ENCODE results near the gene PHF1. TPM values are rescaled to one million over a fixed set of nuclear protein-coding genes. Genes with fewer than 3 reads are reported as not detected.

PHF1 gene
- total and polyA plus RNA-seq, 2 of the 13 experiments (the other 11 are each of a cell fraction or from before 2014, with no cell fraction given), result 25.4 to 61.9 TPM

DNA sequence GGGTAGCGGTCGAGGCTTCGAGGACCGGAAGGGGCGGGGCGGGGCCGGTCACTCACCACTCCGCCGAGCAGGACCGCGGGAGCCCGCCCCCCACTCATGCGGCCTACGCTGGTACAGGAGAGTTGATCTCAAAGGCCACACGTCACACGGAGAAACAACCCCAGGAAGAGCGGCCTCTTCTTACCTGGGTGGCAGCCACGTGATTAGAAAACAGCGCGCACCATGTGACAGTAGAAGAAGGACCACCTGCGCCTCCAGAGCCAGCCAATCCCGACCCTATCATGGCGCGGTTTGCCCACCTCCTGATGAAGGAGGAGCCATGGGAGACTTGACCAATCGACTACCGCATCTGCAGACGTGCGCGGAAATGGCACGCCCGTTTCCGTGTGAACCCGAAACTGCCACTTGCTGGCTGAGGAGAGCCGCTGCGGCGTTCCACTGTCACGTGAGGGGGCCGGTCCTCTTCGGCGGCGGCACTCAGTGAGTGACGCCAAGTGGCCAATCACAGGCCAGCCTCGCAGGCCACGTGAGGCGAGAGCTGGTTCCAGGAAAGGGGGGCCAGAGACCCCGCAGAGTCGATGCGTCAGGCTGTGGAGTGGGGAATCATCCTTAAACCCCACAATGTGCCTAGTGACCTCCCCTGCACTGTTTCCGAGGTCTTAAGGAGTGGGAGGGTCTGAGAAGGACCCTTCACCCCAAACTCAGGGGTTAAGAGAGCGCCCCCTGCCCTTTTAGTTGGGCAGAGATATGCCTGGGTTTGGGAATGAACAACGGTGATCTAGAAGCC is 7.3 kb downstream of the PHF1 start, which contains the start of gene CUTA (continued):
- TF ChIP-seq ZNF713 (CRISPR knock-in tag; IDR thresholded peaks at IDR 0.05) (0 out of 2 replicates have a peak, but pooled peaks have one; percentile 47), EZH2 (conservative IDR thresholded peaks at IDR 0.05; ENCODE audit: low read depth, low read length) (no peak), ZNF530 (CRISPR knock-in tag; IDR thresholded peaks at IDR 0.05; ENCODE audit: low read depth) (no peak), FOXJ3 (CRISPR knock-in tag; IDR thresholded peaks at IDR 0.05; ENCODE audit: borderline replicate concordance) (peak; percentile 61; the same call in 1 of the 2 replicates), ZNF234 (CRISPR knock-in tag; conservative IDR thresholded peaks at IDR 0.05) (0 out of 2 replicates have a peak, but pooled peaks have one; percentile 65), SYNCRIP (IDR thresholded peaks at IDR 0.05; ENCODE audit: insufficient read depth, low read depth, low read length) (no peak)
- TF ChIP-seq, protein P1, sequence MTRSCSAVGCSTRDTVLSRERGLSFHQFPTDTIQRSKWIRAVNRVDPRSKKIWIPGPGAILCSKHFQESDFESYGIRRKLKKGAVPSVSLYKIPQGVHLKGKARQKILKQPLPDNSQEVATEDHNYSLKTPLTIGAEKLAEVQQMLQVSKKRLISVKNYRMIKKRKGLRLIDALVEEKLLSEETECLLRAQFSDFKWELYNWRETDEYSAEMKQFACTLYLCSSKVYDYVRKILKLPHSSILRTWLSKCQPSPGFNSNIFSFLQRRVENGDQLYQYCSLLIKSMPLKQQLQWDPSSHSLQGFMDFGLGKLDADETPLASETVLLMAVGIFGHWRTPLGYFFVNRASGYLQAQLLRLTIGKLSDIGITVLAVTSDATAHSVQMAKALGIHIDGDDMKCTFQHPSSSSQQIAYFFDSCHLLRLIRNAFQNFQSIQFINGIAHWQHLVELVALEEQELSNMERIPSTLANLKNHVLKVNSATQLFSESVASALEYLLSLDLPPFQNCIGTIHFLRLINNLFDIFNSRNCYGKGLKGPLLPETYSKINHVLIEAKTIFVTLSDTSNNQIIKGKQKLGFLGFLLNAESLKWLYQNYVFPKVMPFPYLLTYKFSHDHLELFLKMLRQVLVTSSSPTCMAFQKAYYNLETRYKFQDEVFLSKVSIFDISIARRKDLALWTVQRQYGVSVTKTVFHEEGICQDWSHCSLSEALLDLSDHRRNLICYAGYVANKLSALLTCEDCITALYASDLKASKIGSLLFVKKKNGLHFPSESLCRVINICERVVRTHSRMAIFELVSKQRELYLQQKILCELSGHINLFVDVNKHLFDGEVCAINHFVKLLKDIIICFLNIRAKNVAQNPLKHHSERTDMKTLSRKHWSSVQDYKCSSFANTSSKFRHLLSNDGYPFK (CRISPR knock-in tag; IDR thresholded peaks at IDR 0.05; ENCODE audit: borderline replicate concordance), result peak; percentile 79
- TF ChIP-seq, protein P2, sequence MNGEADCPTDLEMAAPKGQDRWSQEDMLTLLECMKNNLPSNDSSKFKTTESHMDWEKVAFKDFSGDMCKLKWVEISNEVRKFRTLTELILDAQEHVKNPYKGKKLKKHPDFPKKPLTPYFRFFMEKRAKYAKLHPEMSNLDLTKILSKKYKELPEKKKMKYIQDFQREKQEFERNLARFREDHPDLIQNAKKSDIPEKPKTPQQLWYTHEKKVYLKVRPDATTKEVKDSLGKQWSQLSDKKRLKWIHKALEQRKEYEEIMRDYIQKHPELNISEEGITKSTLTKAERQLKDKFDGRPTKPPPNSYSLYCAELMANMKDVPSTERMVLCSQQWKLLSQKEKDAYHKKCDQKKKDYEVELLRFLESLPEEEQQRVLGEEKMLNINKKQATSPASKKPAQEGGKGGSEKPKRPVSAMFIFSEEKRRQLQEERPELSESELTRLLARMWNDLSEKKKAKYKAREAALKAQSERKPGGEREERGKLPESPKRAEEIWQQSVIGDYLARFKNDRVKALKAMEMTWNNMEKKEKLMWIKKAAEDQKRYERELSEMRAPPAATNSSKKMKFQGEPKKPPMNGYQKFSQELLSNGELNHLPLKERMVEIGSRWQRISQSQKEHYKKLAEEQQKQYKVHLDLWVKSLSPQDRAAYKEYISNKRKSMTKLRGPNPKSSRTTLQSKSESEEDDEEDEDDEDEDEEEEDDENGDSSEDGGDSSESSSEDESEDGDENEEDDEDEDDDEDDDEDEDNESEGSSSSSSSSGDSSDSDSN (CRISPR knock-in tag; IDR thresholded peaks at IDR 0.05), result peak; percentile 65
- TF ChIP-seq, protein P3, sequence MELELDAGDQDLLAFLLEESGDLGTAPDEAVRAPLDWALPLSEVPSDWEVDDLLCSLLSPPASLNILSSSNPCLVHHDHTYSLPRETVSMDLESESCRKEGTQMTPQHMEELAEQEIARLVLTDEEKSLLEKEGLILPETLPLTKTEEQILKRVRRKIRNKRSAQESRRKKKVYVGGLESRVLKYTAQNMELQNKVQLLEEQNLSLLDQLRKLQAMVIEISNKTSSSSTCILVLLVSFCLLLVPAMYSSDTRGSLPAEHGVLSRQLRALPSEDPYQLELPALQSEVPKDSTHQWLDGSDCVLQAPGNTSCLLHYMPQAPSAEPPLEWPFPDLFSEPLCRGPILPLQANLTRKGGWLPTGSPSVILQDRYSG (CRISPR knock-in tag; IDR thresholded peaks at IDR 0.05), result peak; percentile 95
- TF ChIP-seq, protein P4, sequence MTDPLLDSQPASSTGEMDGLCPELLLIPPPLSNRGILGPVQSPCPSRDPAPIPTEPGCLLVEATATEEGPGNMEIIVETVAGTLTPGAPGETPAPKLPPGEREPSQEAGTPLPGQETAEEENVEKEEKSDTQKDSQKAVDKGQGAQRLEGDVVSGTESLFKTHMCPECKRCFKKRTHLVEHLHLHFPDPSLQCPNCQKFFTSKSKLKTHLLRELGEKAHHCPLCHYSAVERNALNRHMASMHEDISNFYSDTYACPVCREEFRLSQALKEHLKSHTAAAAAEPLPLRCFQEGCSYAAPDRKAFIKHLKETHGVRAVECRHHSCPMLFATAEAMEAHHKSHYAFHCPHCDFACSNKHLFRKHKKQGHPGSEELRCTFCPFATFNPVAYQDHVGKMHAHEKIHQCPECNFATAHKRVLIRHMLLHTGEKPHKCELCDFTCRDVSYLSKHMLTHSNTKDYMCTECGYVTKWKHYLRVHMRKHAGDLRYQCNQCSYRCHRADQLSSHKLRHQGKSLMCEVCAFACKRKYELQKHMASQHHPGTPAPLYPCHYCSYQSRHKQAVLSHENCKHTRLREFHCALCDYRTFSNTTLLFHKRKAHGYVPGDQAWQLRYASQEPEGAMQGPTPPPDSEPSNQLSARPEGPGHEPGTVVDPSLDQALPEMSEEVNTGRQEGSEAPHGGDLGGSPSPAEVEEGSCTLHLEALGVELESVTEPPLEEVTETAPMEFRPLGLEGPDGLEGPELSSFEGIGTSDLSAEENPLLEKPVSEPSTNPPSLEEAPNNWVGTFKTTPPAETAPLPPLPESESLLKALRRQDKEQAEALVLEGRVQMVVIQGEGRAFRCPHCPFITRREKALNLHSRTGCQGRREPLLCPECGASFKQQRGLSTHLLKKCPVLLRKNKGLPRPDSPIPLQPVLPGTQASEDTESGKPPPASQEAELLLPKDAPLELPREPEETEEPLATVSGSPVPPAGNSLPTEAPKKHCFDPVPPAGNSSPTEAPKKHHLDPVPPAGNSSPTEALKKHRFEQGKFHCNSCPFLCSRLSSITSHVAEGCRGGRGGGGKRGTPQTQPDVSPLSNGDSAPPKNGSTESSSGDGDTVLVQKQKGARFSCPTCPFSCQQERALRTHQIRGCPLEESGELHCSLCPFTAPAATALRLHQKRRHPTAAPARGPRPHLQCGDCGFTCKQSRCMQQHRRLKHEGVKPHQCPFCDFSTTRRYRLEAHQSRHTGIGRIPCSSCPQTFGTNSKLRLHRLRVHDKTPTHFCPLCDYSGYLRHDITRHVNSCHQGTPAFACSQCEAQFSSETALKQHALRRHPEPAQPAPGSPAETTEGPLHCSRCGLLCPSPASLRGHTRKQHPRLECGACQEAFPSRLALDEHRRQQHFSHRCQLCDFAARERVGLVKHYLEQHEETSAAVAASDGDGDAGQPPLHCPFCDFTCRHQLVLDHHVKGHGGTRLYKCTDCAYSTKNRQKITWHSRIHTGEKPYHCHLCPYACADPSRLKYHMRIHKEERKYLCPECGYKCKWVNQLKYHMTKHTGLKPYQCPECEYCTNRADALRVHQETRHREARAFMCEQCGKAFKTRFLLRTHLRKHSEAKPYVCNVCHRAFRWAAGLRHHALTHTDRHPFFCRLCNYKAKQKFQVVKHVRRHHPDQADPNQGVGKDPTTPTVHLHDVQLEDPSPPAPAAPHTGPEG (CRISPR knock-in tag; IDR thresholded peaks at IDR 0.05), result peak; percentile 48; the same call in 1 of the 2 replicates
- TF ChIP-seq, protein P5, sequence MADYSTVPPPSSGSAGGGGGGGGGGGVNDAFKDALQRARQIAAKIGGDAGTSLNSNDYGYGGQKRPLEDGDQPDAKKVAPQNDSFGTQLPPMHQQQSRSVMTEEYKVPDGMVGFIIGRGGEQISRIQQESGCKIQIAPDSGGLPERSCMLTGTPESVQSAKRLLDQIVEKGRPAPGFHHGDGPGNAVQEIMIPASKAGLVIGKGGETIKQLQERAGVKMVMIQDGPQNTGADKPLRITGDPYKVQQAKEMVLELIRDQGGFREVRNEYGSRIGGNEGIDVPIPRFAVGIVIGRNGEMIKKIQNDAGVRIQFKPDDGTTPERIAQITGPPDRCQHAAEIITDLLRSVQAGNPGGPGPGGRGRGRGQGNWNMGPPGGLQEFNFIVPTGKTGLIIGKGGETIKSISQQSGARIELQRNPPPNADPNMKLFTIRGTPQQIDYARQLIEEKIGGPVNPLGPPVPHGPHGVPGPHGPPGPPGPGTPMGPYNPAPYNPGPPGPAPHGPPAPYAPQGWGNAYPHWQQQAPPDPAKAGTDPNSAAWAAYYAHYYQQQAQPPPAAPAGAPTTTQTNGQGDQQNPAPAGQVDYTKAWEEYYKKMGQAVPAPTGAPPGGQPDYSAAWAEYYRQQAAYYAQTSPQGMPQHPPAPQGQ (CRISPR knock-in tag; IDR thresholded peaks at IDR 0.05; ENCODE audit: borderline replicate concordance), result 0 out of 2 replicates have a peak, but pooled peaks have one; percentile 52
